ENCODE data around the gene AOC2.

DNA sequence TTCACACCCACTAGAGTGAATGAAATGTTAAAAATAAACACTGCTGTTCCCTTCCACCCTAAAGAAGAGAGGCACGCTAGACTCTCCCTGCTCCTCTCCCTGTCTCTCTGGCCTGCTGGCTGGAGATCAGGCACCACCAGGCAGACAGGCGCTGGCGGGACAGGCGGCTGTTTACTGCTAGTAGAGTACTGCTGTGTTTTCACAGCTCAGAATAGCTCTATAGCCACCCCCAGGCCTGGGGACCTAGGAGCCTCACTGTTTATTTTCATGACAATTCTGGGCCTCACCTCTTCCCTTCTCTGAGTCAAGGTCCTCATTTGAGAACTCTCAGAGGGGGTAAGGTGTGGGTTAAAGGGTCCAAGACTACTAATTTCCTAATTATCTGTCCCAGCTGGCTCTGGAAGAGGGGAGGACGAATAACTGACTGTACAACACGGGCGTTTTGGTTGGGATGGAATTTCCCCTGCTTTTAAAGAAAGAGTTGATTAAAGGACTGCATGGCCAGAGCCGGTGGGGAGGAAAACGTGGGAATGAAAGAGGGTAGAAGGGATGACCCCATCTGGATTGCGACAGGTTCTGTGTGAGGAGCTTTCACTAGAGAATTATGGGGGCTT, 47.3 kb downstream of the AOC2 start:
- TF ChIP-seq, protein P1, sequence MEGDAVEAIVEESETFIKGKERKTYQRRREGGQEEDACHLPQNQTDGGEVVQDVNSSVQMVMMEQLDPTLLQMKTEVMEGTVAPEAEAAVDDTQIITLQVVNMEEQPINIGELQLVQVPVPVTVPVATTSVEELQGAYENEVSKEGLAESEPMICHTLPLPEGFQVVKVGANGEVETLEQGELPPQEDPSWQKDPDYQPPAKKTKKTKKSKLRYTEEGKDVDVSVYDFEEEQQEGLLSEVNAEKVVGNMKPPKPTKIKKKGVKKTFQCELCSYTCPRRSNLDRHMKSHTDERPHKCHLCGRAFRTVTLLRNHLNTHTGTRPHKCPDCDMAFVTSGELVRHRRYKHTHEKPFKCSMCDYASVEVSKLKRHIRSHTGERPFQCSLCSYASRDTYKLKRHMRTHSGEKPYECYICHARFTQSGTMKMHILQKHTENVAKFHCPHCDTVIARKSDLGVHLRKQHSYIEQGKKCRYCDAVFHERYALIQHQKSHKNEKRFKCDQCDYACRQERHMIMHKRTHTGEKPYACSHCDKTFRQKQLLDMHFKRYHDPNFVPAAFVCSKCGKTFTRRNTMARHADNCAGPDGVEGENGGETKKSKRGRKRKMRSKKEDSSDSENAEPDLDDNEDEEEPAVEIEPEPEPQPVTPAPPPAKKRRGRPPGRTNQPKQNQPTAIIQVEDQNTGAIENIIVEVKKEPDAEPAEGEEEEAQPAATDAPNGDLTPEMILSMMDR (conservative IDR thresholded peaks at IDR 0.05 in 1 of 2, IDR thresholded peaks at IDR 0.05 in 1 of 2; ENCODE audit: low read depth in 1 of 2, low read length in 2 of 2): no peak
- no peak for TF ChIP-seq EZH2 (IDR thresholded peaks at IDR 0.05; ENCODE audit: low read length, missing control alignments)

Measured in fibroblast of lung (primary cell).